ENCODE results near the gene HSD3B2.

The HSD3B2 gene

GRCh38 chr1:119429687-119430086 is 14.7 kb downstream of the HSD3B2 start:
- TF ChIP-seq, protein P1, sequence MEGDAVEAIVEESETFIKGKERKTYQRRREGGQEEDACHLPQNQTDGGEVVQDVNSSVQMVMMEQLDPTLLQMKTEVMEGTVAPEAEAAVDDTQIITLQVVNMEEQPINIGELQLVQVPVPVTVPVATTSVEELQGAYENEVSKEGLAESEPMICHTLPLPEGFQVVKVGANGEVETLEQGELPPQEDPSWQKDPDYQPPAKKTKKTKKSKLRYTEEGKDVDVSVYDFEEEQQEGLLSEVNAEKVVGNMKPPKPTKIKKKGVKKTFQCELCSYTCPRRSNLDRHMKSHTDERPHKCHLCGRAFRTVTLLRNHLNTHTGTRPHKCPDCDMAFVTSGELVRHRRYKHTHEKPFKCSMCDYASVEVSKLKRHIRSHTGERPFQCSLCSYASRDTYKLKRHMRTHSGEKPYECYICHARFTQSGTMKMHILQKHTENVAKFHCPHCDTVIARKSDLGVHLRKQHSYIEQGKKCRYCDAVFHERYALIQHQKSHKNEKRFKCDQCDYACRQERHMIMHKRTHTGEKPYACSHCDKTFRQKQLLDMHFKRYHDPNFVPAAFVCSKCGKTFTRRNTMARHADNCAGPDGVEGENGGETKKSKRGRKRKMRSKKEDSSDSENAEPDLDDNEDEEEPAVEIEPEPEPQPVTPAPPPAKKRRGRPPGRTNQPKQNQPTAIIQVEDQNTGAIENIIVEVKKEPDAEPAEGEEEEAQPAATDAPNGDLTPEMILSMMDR (IDR thresholded peaks at IDR 0.05; ENCODE audit: borderline replicate concordance, control extremely low read depth, extremely low read depth, insufficient read depth, missing control alignments) = no peak
- in situ Hi-C loops (cut with MboI; ENCODE audit: low sequenced_read_pairs, unreplicated experiment) = no loop called here
- DNase-seq (ENCODE audit: low spot score) = no peak

DNA sequence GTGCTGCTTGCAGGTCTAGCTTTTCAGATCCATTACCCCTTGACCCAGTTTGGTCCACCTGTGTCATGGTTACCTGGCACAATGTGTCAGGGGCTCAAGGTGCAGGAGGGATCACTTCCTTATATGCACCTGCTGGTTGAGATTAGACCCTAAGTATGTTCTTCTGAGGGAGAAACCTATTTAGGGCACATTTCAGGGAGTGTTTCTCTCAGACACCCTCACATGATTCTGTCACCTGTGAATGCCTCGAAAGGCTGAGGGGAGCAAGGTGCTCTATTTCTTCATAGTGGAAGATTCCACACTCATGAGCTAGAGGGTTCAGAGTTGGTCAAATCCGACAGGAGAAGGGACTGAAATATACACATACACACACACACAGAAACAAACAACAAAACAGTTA is 15.5 kb downstream of the HSD3B2 start:
- in situ Hi-C loops (cut with MboI; ENCODE audit: low sequenced_read_pairs, unreplicated experiment) = no loop called here
- TF ChIP-seq, protein P1 (IDR thresholded peaks at IDR 0.05; ENCODE audit: borderline replicate concordance, control extremely low read depth, extremely low read depth, insufficient read depth, missing control alignments) = no peak
- DNase-seq (ENCODE audit: low spot score) = no peak

GRCh38 chr1:119431836-119432235 is 16.9 kb downstream of the HSD3B2 start:
- no peak for DNase-seq (ENCODE audit: low spot score)
- TF ChIP-seq, protein P1 (IDR thresholded peaks at IDR 0.05; ENCODE audit: borderline replicate concordance, control extremely low read depth, extremely low read depth, insufficient read depth, missing control alignments) = no peak
- in situ Hi-C loops (cut with MboI; ENCODE audit: low sequenced_read_pairs, unreplicated experiment) = no loop called here

GRCh38 chr1:119435052-119435451 is 20.1 kb downstream of the HSD3B2 start:
- no peak for DNase-seq (ENCODE audit: low spot score)
- TF ChIP-seq, protein P1 (IDR thresholded peaks at IDR 0.05; ENCODE audit: borderline replicate concordance, control extremely low read depth, extremely low read depth, insufficient read depth, missing control alignments) = no peak
- in situ Hi-C loops (cut with MboI; ENCODE audit: low sequenced_read_pairs, unreplicated experiment) = no loop called here

DNA sequence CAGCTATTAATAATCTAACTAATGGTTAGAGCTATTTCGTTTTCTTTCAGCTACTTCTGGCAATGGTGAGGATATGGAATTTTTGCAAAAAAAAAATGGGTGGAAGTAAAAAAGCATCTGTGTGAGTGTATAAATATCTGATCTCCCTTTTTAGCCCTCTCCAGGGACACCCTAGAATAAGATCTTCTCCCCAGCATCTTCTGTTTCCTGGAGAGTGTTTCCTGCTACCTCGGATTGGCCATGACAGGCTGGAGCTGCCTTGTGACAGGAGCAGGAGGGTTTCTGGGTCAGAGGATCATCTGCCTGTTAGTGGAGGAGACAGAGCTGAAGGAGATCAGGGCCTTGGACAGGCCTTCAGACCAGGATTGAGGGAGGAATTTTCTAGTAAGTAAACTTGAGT is 23.8 kb downstream of the HSD3B2 start:
- in situ Hi-C loops (cut with MboI; ENCODE audit: low sequenced_read_pairs, unreplicated experiment) = no loop called here
- TF ChIP-seq, protein P1 (IDR thresholded peaks at IDR 0.05; ENCODE audit: borderline replicate concordance, control extremely low read depth, extremely low read depth, insufficient read depth, missing control alignments) = no peak
- no peak for DNase-seq (ENCODE audit: low spot score)

GRCh38 chr1:119440721-119441307 is 25.9 kb downstream of the HSD3B2 start:
- TF ChIP-seq, protein P1 (IDR thresholded peaks at IDR 0.05; ENCODE audit: borderline replicate concordance, control extremely low read depth, extremely low read depth, insufficient read depth, missing control alignments) = no peak
- in situ Hi-C loops (cut with MboI; ENCODE audit: low sequenced_read_pairs, unreplicated experiment) = no loop called here
- DNase-seq (ENCODE audit: low spot score) = no peak

All from GM13976 (cell line).